Activated CD4-positive, alpha-beta T cell treated with anti-CD3 and anti-CD28 coated beads, Interleukin-2, amount 50 U/mL, for 24 hours (primary cell): ENCODE data around the gene SOX13.
"Not testable (repeated sequence)": the region's sequence is repeated elsewhere in the genome, so short reads cannot be mapped to it uniquely, and the experiment has no call there.

ENCODE experiments used
- DNase-seq, 2 donors: peaks; one replicate each; pipeline ENCODE4 v3.0.0-alpha.2; 2020; ENCODE audit warnings: low read depth in 1 of 2, low spot score in 1 of 2

SOX13 gene

GRCh38 chr1:204087181-204087892, 14.4 kb downstream of the SOX13 start:
- no peak for DNase-seq

- no peak for DNase-seq
Measured at GRCh38 chr1:204087893-204088528, 15.1 kb downstream of the SOX13 start.

DNA sequence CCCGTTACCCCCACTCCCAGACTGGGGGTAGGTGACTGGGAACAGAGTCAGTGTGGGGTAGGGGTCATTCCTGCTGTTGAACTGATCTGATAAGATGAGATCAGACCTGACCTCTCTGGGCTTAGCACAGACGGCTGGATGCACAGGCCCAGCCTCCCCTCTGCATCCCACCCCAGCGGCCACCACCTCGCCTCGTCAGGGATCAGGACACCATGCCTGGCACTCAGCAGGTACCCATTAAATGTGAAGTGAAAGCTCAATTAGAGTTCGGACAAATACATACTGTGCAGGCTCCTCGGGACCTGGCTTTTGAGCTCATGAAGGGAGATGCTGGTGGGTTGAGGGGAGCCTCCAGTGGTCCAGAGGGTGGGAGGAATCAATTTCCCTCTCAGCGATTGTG, 15.7 kb downstream of the SOX13 start:
- no peak for DNase-seq

GRCh38 chr1:204089044-204089751, 16.3 kb downstream of the SOX13 start:
- no peak for DNase-seq

DNA sequence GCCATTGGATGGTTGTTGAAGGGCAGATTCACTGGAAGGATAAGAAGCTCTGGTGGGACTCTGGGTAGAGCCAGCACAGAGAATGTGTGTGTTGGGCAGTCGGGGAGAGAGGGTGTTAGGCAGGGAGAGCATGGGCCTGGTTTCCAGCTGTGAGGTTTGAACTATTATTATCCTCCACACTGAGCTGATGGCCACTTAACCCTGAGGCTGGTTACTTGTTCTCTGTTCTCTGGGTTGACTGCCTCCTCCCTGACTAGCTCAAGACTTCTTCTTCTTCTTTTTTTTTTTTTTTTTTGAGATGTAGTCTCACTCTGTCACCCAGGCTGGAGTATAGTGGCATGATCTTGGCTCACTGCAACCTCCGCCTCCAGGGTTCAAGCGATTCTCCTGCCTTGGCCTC, 17.2 kb downstream of the SOX13 start:
- not testable (repeated sequence) for DNase-seq

DNA sequence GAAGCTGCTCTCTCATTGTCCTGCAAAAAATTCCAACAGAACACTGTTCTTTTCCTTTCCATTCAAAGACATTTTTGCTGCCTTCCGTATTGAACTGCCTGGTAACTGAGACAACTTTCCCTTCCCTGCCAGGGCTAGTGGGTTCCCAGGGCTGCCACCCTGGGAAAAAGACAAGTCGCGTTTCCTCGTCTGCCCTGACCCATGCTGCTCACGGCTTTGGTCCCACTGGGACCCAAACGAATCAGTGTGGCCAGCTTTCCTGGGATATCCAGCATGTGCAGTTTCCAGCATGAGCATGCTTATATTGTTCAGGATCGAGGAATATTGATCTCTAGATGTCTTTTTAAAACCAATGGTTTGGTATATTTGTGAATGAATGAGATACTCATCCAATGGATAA, 18.2 kb downstream of the SOX13 start:
- no peak for DNase-seq

DNA sequence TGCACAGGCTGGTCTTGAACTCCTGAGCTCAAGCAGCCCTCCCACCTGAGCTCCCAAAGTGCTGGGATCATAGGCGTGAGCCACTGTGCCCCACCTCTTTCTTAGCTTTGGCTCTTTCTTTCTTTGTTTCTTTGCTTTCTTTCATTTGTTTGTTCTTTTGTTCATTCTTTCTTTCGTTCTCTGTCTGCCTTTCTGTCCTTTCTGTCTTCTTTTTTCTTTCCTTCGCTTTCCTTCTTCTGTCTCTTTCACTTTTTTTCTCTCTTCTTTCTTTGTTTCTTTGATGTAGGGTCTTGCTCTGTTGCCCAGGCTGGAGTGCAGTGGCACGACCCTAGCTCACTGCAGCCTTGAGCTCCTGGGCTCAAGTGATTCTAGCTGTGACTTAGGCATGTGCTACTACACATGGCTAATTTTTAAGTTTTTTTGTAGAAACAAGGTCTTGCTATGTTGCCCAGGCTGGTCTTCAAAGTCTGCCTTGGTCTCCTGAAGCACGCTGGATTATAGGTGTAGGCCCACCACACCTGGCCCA, 18.9 kb downstream of the SOX13 start:
- no peak for DNase-seq

DNA sequence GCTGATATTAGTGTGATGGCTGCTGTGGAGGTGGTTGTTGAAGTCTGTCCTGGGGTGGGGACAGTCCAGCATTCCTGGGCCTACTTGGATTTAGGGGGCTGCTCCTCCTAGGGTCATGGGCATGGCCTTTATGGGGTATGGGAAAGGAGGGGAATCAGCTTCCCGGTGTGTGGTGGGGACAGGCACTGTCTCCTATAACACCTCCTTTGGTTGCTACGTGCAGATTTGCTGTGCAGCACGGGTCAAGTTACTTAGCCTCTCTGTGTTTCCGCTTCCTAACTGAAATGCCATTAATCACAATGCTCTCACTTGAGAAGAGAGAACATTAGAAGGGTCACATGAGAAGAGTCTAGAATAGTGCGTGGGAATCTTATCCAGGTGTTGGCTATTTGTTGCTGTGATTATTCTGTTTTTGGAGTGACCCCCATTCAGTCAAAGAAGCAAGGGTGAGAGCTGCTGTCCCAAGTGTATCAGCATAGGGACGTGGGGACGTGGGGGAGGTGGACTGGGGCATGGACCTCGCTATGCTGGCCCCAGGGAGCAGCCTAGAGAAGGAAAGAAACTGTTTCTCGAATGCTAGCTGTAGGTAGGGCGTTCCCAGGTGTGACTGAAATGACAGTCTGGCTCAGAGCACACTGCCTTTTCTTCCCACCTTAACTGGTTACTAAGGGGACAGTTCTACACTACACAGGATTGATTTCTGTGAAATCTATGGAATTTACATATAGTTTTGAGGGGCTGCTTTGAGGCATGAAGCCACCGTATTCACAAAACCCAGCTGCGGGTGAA, 19.9 kb downstream of the SOX13 start:
- DNase-seq, result no peak

GRCh38 chr1:204093421-204093717, 20.5 kb downstream of the SOX13 start:
- no peak for DNase-seq

GRCh38 chr1:204093781-204094180, 20.9 kb downstream of the SOX13 start:
- no peak for DNase-seq

- no peak for DNase-seq
Measured at GRCh38 chr1:204094313-204094729, 21.4 kb downstream of the SOX13 start.

DNA sequence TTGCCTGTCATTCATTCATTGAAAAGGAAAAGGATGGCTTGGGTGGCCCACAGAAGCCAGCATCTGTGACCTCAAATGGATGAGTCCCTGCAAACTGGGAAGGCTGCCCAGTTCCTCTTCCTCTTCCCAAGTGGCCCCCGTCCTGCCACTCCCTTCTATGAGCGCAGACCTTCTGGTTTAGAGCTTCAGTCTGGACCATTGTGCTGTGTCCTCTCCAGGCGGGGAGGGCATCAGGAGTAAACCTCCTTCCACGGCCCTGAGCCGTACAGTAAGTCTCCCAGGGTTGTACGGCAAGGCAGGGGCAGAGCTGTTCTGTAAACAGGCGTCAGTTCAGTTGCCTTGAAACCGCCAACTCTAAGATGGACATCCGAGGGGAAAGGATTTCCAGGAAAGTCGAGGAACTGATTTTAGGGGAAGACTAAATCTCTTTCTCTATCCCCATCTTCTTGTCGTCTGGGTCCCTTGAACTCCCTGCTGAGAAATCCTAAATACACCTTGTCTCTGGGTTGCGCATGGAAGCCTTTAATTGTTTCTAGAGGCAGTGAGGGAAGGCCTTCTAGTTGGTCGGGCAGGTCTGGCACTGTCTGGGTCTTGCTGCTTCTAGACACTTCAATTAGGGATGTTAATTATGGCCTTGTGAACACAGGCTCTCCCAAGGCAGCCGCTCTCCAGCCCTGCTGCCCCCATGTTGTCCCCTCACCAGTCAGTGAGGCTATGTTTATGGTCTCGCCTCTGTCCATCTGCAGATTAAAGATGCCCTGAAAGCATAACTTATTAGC, 22.1 kb downstream of the SOX13 start:
- DNase-seq, result no peak

DNA sequence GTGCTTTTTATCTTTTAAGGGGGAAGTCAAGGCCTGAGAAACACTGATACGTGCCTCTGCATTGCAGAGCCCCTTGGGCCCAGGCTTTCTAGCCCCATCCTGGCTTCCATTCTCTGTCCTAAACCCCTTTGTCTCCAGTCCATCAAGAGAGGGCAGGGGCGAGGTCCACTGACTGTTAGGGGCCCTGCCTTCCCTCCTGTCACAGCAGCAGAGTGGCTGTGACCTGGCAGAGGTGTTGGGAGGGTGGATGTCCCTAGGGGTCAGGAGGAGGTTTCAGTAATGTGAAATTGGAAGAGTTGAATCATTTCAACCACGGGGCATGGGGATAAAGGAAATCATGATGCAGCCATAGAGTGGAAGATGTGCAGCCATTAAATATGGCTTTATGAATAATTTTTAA, 24.0 kb downstream of the SOX13 start:
- no peak for DNase-seq

- no peak for DNase-seq
Measured at GRCh38 chr1:204098683-204099082, 25.8 kb downstream of the SOX13 start.

DNA sequence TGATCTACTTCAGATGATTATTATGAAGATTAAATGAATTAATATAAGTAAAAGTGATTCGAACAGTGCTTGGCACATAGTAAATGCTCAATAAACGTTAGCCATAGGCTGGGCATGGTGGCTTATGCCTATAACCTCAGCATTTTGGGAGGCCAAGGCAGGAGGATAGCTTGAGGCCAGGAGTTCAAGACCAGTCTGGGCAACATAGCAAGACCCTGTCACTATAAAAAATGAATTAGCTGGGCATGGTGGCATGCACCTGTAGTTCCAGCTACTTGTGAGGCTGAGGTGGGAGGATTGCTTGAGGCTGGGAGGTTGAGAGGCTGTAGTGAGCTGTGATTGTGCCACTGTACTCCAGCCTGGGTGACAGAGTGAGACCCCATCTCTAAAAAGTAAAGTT, 26.8 kb downstream of the SOX13 start:
- not testable (repeated sequence) for DNase-seq

DNA sequence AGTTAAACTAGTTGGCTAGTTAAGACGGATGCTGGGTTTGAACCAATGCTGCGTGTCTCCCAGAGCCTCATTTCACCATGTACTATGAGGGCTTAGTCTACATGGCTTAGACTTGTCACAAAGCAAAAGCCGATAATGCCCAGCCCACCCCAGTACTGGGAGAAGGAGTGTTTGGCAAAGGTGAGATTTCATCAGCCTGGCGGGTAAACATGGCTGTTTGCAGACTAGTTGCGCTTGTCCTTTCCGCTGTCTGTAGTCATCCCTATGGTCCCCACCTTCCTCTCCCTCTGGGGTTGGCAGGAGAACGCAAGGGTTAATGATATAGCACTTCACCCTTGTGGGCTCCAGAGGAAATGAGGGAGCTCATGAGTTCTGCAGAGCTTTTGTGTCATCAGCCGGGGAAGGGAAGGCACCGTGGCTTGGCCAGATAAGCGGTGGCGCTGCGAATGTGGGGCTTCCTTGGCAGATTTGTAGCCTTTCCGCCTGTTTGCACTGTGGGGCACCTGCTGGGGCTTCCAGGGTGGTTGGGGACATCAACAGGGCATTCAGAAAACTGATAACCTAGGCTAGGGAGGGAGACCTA, 29.2 kb downstream of the SOX13 start:
- DNase-seq, result no peak

GRCh38 chr1:204102739-204103430, 30.0 kb downstream of the SOX13 start:
- no peak for DNase-seq

DNA sequence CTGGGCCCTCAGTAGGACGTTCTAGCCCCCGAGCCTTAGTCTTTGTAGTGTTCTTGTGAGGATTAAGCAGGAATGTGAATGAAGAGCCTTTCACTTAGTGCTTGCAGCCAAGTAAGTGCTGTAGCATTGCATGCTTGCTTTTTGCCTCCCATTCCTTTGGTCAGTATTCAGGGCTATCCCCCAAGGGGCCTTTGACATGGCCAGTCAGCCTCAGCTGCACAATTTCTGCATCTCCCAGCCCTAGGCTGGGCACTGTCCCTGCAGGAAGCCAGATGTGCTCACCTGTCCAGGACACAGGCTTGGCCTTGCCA, 30.5 kb downstream of the SOX13 start:
- no peak for DNase-seq

GRCh38 chr1:204104331-204105130, 31.6 kb downstream of the SOX13 start:
- DNase-seq, result no peak
